Dendritic cell treated with granulocyte-macrophage colony-stimulating factor and Interleukin-4, amounts not matched to agents 40 ng/mL and 50 ng/mL, for 4 days (primary cell): ENCODE measurements around the gene DNAL1.

ENCODE experiments used
- H3K27ac Mint-ChIP-seq: one replicate; pipeline ENCODE4 v1.8.0; 2022; ENCODE audit warnings: mild to moderate bottlenecking, mixed read lengths
- H3K27me3 Mint-ChIP-seq: one replicate; pipeline ENCODE4 v1.8.0; 2022; ENCODE audit warnings: mild to moderate bottlenecking, mixed read lengths
- H3K36me3 Mint-ChIP-seq: one replicate; pipeline ENCODE4 v1.8.0; 2022; ENCODE audit warnings: low read depth, mixed read lengths
- H3K4me1 Mint-ChIP-seq: one replicate; pipeline ENCODE4 v1.8.0; 2022; ENCODE audit warnings: low read depth, mixed read lengths
- H3K4me3 Mint-ChIP-seq: one replicate; pipeline ENCODE4 v1.8.0; 2022; ENCODE audit warnings: mild to moderate bottlenecking, moderate library complexity, mixed read lengths
- H3K9me3 Mint-ChIP-seq: one replicate; pipeline ENCODE4 v1.8.0; 2022; ENCODE audit warnings: mixed read lengths
- intact Hi-C: fragments of 100-400 bp; cut with micrococcal nuclease; formaldehyde crosslinking; loops from one replicate; pipeline ENCODE4 v1.15.0; 2022

DNAL1 gene

GRCh38 chr14:73644531-73645247, at the start of gene DNAL1:
DNAL1 (plus strand) TSS chr14:73644986; CDS start chr14:73645040, 54 bp downstream.
- peak within 1 kb of the TSS; percentile 83 for H3K27ac Mint-ChIP-seq
- H3K4me3 Mint-ChIP-seq: peak within 1 kb of the TSS; percentile 90
- H3K4me1 Mint-ChIP-seq: peaks cover 17% of the 10 kb centered on the region
- H3K36me3 Mint-ChIP-seq: peaks cover 10% of the 10 kb centered on the region
- H3K9me3 Mint-ChIP-seq: no peaks in the 10 kb centered on the region
- intact Hi-C loops: loop anchor here (10.0 kb wide), 1 partner anchor 70 kb away; the partner anchor contains the start of gene PNMA1
- H3K27me3 Mint-ChIP-seq: no peaks in the 10 kb centered on the region

- Mint-ChIP-seq H3K27ac (no peak overlapping the region), H3K4me3 (no peak overlapping the region), H3K27me3 (no peaks in the 10 kb centered on the region), H3K9me3 (no peaks in the 10 kb centered on the region), H3K36me3 (no peaks in the 10 kb centered on the region), H3K4me1 (no peaks in the 10 kb centered on the region)
- intact Hi-C loops: no loop called here
Measured at GRCh38 chr14:73599499-73599898, 45.3 kb upstream of the DNAL1 start.

- H3K36me3 Mint-ChIP-seq: no peaks in the 10 kb centered on the region
- no peak overlapping the region for H3K4me3 Mint-ChIP-seq
- no peaks in the 10 kb centered on the region for H3K27me3 Mint-ChIP-seq
- no peak overlapping the region for H3K27ac Mint-ChIP-seq
- H3K9me3 Mint-ChIP-seq: no peaks in the 10 kb centered on the region
- intact Hi-C loops: no loop called here
- H3K4me1 Mint-ChIP-seq: no peaks in the 10 kb centered on the region
Measured at GRCh38 chr14:73602994-73603393, 41.8 kb upstream of the DNAL1 start.

- H3K9me3 Mint-ChIP-seq: no peaks in the 10 kb centered on the region
- peaks cover 8% of the 10 kb centered on the region for H3K27me3 Mint-ChIP-seq
- H3K36me3 Mint-ChIP-seq: no peaks in the 10 kb centered on the region
- H3K4me3 Mint-ChIP-seq: no peak overlapping the region
- intact Hi-C loops: no loop called here
- H3K27ac Mint-ChIP-seq: no peak overlapping the region
- no peaks in the 10 kb centered on the region for H3K4me1 Mint-ChIP-seq
Measured at GRCh38 chr14:73606271-73606670, 38.5 kb upstream of the DNAL1 start.

- Mint-ChIP-seq H3K4me3 (no peak overlapping the region), H3K36me3 (no peaks in the 10 kb centered on the region), H3K4me1 (no peaks in the 10 kb centered on the region), H3K9me3 (no peaks in the 10 kb centered on the region), H3K27ac (no peak overlapping the region), H3K27me3 (peaks cover 14% of the 10 kb centered on the region)
- intact Hi-C loops: no loop called here
Measured at GRCh38 chr14:73607241-73607640, 37.5 kb upstream of the DNAL1 start.

GRCh38 chr14:73610687-73611086, 34.1 kb upstream of the DNAL1 start:
- Mint-ChIP-seq H3K4me1 (no peaks in the 10 kb centered on the region), H3K9me3 (no peaks in the 10 kb centered on the region), H3K4me3 (no peak overlapping the region), H3K27me3 (peaks cover 34% of the 10 kb centered on the region), H3K27ac (no peak overlapping the region), H3K36me3 (no peaks in the 10 kb centered on the region)
- intact Hi-C loops: no loop called here

- no peaks in the 10 kb centered on the region for H3K36me3 Mint-ChIP-seq
- H3K9me3 Mint-ChIP-seq: no peaks in the 10 kb centered on the region
- peak within 1 kb of the TSS; percentile 66 for H3K27ac Mint-ChIP-seq
- intact Hi-C loops: no loop called here
- H3K4me3 Mint-ChIP-seq: peak within 1 kb of the TSS; percentile 81
- H3K4me1 Mint-ChIP-seq: no peaks in the 10 kb centered on the region
- H3K27me3 Mint-ChIP-seq: peaks cover 34% of the 10 kb centered on the region
Measured at GRCh38 chr14:73612339-73613045, 32.3 kb upstream of the DNAL1 start, which contains the start of gene ACOT6. ACOT6 (plus strand) TSS chr14:73612517; CDS start chr14:73612572, 55 bp downstream.

- Mint-ChIP-seq H3K27ac (peak overlapping the region; percentile 66), H3K36me3 (no peaks in the 10 kb centered on the region), H3K4me3 (peak overlapping the region; percentile 81), H3K9me3 (no peaks in the 10 kb centered on the region), H3K4me1 (no peaks in the 10 kb centered on the region), H3K27me3 (peaks cover 34% of the 10 kb centered on the region)
- intact Hi-C loops: no loop called here
Measured at GRCh38 chr14:73613046-73613383, 31.8 kb upstream of the DNAL1 start.

- H3K36me3 Mint-ChIP-seq: no peaks in the 10 kb centered on the region
- no peaks in the 10 kb centered on the region for H3K4me1 Mint-ChIP-seq
- peaks cover 31% of the 10 kb centered on the region for H3K27me3 Mint-ChIP-seq
- H3K4me3 Mint-ChIP-seq: peak overlapping the region; percentile 81
- peak overlapping the region; percentile 66 for H3K27ac Mint-ChIP-seq
- intact Hi-C loops: no loop called here
- H3K9me3 Mint-ChIP-seq: no peaks in the 10 kb centered on the region
Measured at GRCh38 chr14:73613419-73613963, 31.3 kb upstream of the DNAL1 start.

- Mint-ChIP-seq H3K4me1 (no peaks in the 10 kb centered on the region), H3K36me3 (no peaks in the 10 kb centered on the region), H3K9me3 (no peaks in the 10 kb centered on the region), H3K4me3 (no peak overlapping the region), H3K27me3 (peaks cover 23% of the 10 kb centered on the region), H3K27ac (no peak overlapping the region)
- intact Hi-C loops: no loop called here
Measured at GRCh38 chr14:73616831-73617230, 28.0 kb upstream of the DNAL1 start.

GRCh38 chr14:73619524-73619923, 25.3 kb upstream of the DNAL1 start:
- H3K4me1 Mint-ChIP-seq: no peaks in the 10 kb centered on the region
- intact Hi-C loops: no loop called here
- H3K27me3 Mint-ChIP-seq: peaks cover 2% of the 10 kb centered on the region
- no peak overlapping the region for H3K4me3 Mint-ChIP-seq
- no peaks in the 10 kb centered on the region for H3K36me3 Mint-ChIP-seq
- peaks cover 8% of the 10 kb centered on the region for H3K9me3 Mint-ChIP-seq
- H3K27ac Mint-ChIP-seq: no peak overlapping the region

GRCh38 chr14:73620268-73620667, 24.5 kb upstream of the DNAL1 start:
- intact Hi-C loops: no loop called here
- H3K27ac Mint-ChIP-seq: no peak overlapping the region

GRCh38 chr14:73623504-73624054, 21.2 kb upstream of the DNAL1 start:
- Mint-ChIP-seq H3K27ac (no peak overlapping the region), H3K4me1 (peaks cover 9% of the 10 kb centered on the region), H3K9me3 (peaks cover 8% of the 10 kb centered on the region), H3K4me3 (no peak overlapping the region), H3K36me3 (no peaks in the 10 kb centered on the region), H3K27me3 (no peaks in the 10 kb centered on the region)
- intact Hi-C loops: no loop called here

More at GRCh38 chr14:73620268-73620667, 24.5 kb upstream of the DNAL1 start:
- H3K9me3 Mint-ChIP-seq: peaks cover 8% of the 10 kb centered on the region
- no peaks in the 10 kb centered on the region for H3K36me3 Mint-ChIP-seq
- H3K4me3 Mint-ChIP-seq: no peak overlapping the region
- H3K27me3 Mint-ChIP-seq: no peaks in the 10 kb centered on the region
- H3K4me1 Mint-ChIP-seq: no peaks in the 10 kb centered on the region

- Mint-ChIP-seq H3K4me3 (no peak overlapping the region), H3K9me3 (peaks cover 8% of the 10 kb centered on the region), H3K36me3 (no peaks in the 10 kb centered on the region), H3K27me3 (no peaks in the 10 kb centered on the region), H3K4me1 (peaks cover 9% of the 10 kb centered on the region), H3K27ac (no peak overlapping the region)
- intact Hi-C loops: no loop called here
Measured at GRCh38 chr14:73625706-73626105, 19.1 kb upstream of the DNAL1 start.
